NOMO-1 treated with DMSO at 0.1 percent for 48 hours (cell line): ENCODE results near the gene SAT1.
"Not testable (repeated sequence)": the region's sequence is repeated elsewhere in the genome, so short reads cannot be mapped to it uniquely, and the experiment has no call there.

ENCODE experiments used
- DNase-seq: peaks from one replicate; lab custom pipeline; 2025; ENCODE audit not compliant: unreplicated experiment; lab: John Stamatoyannopoulos, UW

The SAT1 gene

DNA sequence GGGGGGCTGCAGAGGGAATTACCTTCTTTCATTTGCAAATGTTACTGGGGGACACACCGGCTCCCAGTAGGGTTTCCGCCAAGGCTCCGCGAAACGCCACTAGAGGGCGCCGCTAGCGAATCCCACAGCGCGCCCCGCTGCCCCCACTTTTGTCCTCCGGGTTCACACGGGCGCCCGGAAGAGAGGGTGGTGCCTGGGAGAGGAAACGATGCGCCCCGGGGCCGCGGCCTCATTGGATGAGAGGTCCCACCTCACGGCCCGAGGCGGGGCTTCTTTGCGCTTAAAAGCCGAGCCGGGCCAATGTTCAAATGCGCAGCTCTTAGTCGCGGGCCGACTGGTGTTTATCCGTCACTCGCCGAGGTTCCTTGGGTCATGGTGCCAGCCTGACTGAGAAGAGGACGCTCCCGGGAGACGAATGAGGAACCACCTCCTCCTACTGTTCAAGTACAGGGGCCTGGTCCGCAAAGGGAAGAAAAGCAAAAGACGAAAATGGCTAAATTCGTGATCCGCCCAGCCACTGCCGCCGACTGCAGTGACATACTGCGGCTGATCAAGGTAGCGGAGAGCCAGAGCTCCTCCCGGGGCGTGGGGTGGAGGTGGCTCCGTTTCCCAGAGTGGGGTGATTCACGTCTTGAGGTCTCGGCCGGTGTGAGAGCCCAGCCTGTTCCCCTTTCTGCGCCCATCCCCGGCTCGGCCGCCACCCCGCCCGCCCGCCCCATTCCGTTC, at the start of gene SAT1:
Gene SAT1, plus strand, starts transcription at position 311 of the 726 bp plus-strand sequence. Its CDS starts 179 bp downstream, at position 490.
- DNase-seq, result peak; percentile 96

DNA sequence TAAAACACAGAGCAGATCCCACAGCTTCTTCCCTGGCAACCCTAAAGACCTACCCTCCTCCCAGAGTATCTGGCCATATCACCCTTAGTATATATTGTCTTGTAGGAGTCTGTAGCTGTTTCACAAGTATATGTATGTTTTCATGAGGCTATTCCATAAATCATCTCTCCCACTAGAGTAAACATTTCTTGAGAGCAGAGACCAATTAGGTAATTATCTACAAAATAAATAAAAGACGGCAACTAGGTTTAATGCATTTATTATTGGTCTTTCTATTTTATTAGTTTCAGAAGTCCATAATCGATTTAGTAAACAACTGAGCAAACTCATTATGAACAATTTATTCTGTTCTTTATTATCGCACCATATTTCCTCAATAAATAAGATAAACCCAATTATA, 46.9 kb upstream of the SAT1 start:
- DNase-seq, result no peak

DNA sequence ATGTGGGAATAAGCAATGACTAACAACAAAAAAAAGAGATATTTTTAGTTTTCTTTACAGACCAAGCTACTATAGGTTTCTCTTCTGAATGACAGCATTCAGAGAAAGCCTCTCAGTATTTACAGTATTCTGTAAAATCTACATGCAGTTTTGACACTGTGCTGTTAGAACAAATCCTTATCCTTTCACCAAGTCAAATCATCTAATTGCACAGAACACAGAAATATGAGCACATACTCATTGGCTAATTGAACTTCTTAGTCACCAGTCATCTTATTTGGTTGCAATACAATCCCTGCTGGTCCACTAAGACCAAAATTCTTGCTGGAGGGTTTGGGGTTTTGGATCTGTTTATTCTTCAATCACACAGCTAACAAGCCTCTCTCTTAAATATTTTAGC, 45.6 kb upstream of the SAT1 start:
- peak; percentile 4 for DNase-seq

DNA sequence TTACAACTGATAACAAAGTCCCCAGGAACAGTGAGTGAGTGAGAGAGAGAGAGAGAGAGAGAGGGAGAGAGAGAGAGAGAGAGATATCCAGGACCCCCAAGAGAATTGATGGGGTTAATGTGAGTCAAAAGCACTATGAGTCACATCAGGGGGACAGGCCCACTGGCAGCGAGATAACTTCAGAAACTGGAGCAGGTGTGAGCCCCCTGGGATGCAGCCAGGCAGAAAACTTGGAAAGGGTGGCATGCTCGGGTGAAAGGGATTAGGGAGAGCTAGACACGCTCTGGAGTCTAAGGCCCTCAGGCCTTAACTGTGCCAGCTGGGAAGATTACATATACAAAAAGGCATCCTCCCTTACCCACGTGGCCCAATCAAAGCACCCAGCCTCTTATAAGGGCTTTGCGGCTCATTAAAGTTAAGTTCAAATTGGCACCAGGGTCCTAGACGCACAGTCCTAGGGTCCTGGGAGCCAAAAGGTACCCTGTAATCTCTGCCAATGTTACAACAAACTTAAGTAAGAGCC, 40.7 kb upstream of the SAT1 start:
- peak; percentile 10 for DNase-seq

DNA sequence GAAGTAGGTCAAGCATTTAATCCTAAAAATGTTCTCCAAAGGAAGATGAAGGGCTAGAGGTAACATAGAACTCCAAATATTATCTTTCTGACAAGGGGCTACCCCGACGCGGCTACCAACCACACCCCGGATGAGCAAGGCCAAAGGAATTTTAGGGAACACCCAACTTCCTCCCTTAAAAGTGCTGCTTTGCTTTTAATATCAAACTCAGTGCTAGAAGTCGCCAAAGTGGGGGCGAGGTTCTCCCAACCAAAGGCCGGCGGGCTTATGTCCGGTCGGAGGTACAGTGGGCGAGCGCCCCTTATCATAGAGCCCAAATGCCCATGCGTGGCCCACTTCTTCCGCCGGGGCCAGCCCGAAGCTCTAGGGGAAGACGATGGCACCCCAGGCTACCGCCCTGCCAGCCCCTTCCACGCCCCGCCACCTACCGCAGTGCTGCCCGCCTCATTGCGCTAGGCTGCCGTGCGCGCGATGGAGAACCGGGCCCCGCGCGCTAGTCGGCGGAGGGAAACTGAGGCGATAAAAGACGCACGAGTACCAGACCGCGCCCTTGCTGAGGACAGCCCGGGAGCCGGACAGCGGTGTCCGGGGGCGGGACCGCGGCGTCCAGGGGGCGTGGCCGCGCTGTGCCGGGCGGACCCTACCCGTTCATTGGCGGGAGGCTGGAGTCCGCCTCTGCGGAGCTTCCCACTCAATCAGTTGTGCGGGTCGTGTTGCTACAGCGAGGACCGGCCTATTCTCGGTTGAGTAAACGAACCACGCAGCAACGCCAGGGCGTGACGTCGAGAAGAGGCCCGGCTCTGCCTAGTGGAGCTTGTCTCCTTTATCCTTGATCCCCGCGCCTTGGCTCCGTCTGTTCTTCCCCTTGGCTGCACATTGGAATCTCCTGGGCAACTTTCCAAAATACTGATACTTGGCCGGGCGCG, 40.0 kb upstream of the SAT1 start, which contains the start of gene ACOT9:
Gene ACOT9, minus strand, starts transcription at position 580 of the 926 bp plus-strand sequence. Its CDS starts 132 bp downstream, at position 448.
- DNase-seq, result peak; percentile 54

DNA sequence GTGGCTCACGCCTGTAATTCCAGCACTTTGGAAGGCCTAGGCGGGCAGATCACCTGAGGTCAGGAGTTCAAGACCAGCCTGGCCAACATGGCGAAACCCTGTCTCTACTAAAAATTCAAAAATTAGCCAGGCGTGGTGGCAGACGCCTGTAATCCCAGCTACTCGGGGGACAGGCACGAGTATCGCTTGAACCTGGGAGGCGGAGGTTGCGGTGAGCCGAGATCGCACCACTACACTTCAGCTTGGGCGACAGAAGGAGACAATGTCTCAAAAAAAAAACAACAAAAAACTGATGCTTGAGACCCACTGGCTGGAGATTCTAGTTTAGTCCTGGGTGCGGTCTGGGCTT, 39.4 kb upstream of the SAT1 start:
- DNase-seq, result not testable (repeated sequence)

DNA sequence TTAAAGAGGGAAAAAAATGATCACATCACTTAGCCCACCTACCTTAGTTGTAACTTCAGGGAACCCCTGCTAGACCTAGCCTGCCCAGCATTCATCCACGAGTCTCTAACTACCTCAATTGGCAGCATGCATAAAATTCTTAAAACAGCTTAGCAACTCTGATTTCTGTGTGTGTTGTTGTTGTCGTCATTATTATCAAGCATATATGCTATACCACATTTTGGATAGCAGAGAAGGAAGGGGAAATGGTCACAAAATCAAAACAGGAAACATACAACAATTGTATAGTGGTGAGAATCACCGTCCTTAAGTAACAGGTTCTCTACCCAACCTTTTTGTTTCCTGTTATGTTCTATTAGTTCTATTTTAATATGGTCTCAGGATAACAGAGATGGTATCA, 37.2 kb upstream of the SAT1 start:
- DNase-seq, result no peak

DNA sequence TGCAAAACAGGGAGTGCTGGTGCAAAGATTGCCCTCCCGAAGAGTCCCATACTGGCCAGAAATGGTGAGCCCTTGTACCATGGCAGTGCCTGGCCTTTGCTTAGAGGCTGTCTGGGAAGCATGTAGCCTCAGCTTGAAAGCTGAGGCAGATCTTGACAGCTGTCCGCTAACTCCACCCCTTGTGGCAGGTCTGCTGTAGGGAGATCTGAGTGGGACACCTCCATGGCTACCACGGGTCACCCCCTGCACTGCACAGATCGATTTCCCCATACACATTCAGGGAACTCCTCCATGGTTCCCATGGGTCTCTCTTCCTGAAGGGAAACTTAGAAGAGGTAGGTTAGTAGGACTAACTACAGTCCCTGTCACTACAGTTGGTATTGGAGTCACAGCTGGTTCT, 33.8 kb upstream of the SAT1 start:
- no peak for DNase-seq

DNA sequence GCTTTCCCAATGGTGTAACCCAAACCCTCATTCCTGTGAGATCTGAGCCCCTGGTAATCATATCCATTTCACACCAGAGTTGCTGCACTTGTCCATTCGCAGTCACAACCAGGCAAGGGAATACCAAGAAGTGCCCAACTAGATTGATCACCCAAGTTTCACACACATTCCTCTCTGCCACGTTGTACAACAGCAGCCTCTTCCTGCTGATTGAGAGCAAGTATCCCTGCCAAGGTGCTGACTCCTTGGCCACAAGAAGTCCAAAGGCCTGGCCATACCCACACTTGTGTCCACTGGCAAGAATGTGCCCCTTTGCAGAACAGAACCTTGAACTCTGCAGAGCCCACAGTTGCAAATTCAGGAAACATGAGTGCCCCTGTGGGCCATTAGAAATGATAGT, 33.4 kb upstream of the SAT1 start:
- DNase-seq, result no peak

DNA sequence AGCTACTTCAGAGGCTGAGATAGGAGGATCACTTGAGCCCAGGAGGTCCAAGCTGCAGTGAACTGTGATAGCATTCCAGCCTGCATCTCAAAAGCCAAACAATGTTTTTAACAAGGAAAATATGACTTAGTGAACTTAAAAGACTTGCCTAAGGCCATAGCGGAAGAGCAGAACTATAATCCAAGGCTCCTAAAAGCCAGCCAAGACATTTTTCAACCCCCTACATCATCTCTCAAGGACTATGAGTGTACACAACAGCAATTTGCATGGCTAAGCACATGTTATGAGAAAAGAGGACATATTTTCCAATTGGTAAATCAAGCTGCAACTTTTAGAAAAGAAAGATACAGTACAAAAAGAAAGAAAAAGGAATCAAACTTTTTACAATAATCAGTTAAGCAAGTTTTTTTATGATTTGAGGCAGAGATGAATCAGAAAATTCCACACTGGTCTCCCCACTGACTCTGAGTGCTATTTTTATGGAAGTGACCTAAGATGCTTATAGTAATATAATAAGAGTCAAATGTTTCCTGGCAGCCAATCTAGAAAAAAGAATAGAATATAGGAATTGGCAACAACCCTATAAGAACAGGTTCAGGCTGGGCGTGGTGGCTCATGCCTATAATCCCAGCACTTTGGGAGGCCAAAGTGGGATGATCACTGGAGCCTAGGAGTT, 30.1 kb upstream of the SAT1 start:
- DNase-seq, result no peak

DNA sequence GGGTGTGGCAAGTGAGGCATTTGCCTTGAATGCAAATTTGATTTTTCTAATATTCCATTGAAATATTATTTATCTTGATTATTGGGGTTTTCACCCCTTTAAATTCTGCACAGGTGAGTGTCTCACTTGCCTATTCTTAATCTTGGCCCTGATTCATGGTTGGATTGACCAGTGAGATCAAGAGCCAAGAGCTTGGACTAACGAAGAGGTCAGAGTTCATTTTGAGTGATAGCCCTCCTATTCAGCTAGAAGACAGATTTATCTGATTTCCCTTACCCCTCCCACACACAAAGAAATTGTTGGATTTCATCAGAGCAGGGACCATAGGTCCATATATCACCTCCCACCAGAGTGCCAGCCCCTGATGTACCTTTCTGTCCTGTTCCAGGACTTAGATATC, 28.3 kb upstream of the SAT1 start:
- no peak for DNase-seq

DNA sequence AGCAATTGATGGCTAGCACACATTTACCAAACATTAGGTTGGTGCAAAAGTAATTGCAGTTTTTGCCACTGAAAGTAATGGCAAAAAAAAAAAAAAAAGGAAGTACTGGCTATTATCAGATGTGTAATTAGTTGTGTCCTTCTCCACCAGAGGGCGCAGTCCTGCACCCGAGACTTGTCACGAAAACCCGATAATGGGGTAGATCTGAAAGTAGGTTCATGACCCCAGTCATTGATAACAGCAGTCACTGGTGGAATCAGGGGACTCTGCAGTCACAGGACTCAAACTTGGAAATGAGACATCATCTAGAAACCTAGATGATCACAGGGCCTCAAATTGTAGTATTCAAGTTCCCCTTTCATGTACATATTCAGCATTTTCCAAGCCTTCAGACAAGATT, 26.8 kb upstream of the SAT1 start:
- peak; percentile 64 for DNase-seq

DNA sequence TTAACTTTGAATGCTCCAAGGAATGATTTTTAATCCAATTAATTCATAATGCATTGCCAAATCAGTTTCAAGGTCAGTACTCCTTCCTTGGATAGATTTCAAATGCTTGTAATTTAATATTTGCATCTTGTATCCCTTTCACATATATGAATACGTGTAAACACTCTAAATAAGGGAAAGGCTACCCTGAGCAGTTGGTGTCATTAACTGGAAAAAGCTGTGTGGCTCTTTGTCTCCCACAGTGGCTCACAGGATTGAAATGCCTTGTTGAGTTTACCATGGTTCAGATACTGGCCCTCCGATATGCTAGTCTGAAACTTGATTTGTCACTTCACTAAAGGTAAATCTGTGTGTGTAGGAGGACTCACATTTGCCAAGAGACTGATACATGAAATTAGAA, 23.2 kb upstream of the SAT1 start:
- DNase-seq, result no peak

DNA sequence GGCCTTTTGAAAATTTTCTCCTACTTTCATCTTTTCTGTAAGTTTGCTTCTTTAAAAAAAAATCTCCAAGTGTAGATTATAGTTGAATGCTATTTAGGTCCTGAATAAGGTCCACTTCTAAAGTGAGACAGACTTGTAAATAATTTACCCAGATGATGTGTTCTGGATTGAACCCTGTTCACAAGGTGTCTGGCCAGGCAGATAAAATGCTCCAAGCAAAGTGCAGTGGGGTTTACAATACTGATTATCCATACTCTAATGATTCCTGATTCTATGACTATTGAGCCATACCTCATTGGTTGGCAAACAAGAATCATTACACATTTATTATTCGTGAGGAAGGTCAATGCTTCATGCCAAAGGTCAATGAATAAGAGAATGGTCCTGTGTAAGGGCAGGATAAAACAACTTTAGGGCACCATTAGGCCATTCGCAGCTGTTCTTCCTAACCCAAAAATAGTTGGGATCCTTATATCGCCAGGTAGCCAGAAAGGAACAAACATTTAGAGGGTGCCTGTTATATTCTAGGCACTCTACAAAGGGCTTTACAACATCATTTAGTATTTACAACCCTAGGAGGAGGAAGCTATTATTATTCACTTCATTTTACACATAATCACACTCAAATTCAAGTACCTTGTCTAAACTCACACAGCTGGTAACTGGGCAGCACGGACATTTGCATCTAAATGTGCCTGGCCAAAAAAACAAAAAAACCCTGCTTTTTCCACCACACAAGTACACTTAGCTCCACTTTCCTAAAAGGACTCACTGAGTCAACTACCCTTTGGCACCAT, 18.6 kb upstream of the SAT1 start:
- DNase-seq, result no peak

DNA sequence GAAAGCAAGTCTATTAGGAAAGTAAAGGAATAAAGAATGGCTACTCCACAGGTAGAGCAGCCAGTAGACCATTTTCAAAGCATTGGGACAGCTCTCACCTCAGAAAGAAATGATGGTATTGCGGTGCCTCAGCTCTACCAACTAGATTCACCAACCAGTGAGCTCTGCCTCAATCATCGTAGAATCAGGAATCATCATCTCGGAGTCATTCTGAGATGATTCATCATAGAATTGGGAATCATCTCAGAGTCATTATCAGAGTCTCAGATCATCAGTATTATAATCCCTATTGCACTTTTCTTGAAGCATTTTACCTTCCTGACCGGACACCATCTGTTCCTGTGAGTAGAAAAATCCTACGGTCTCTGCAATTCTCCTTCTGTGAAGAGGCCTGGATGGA, 17.5 kb upstream of the SAT1 start:
- no peak for DNase-seq

DNA sequence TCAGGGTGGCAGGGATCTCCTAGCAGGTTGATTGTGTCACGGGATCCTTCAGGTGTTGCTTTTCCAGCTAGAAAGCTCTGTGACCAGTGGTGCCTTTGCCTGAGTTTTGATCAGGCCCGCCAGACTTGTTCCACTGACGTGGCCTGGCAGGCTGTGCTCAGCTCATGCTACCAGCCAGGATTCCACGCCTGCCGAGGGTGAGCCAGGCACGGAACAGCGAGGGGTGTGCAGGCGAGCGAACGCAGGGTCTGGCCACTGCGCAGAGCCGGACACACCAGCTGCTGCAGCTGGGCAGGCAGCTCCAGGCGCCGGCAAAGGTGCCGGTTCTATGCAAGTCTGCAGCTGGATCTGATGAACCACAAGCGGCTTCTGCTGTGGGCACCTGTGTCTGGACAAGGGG, 17.1 kb upstream of the SAT1 start:
- DNase-seq, result no peak

DNA sequence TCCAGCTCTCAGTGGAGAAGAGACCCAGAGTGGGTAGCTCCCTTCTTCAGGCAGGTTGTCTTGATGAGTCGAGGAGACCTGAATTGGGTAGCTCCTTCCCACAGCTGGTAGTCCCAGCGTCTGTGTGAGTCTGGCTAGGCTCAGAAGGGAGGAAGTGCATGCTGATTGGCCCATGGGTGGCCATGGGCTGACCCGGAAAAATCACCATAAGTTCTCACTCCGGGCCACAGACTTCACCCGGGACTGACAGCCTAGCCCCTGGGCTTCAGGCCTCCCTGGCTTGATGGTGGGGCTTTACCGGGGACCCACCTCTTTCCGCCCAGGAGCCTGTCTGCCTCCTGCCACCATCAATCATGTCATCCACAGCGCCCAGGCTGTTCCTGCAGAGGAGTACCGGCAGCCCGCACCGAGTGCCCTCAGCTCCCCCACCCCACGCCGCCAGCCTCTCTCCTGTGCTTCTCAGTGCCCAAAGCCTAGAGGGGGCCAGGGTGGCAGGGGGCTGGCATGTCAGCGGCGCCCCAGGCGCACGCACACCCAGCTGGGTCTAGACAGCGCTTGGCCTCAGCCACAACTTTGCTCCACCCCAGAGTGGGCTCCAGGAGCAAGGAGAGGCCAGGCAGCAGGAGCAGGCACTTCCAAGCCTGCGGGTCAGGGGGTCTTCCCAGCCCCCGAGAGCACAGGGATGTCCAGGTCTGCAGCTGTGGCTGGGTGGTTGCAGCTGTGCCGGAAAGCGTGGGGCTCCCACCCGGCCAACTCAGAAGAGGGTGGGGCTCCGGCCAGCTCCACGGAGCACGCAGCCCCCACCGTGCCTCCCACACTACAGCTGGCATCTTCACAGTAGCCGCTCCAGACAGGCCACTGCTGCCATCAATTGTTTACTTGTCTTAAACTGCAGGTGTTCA, 16.1 kb upstream of the SAT1 start:
- DNase-seq, result no peak

DNA sequence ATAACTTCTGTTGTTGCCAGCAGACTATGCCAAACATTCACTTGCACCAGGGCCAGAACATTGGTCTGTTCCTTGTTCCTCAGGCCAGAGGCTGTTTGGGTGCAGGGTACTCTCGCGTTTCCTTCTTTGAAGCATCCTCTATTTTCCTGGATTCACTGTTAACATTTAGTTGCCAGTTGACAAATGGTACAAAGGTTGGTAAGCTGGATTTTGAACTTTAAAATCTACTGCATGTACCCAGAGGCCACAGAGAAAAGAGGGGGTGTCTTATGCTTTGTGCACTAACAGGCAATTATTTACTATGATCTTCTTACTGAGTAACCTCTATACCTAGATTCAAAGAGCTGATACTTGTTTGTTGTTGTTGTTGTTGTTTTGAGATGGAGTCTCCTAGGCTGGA, 12.8 kb upstream of the SAT1 start:
- no peak for DNase-seq

DNA sequence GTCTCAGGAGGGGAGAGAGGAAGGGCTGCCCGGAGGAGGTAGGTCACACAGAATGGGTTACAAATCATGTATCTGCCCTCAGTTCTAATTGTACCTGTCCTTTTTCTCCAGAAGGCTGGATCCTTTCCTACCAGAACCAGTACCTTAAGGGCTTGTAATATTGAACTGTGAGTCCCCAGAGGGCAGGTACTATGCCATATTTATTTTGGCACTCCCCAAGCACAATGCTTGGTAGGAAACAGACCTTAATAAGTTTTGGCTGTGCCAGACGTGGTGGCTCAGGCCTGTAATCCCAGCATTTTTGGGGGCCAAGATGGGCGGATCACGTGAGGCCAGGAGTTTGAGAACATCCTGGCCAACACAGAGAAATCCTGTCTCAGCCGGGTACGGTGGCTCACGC, 11.9 kb upstream of the SAT1 start:
- not testable (repeated sequence) for DNase-seq
